Measurements from ENCODE around the gene PKD2L1. TPM values are rescaled to one million over a fixed set of nuclear protein-coding genes. Genes with fewer than 3 reads are reported as not detected.

The PKD2L1 gene
- total RNA-seq, 4 donors from 2014 or later = 0.42 TPM; not detected in 3

- no peaks in the 10 kb centered on the region for H3K9me3 ChIP-seq
- no peaks in the 10 kb centered on the region for H3K36me3 ChIP-seq
- H3K27ac ChIP-seq = no peak overlapping the region
- 59% methylated on average over 1 of the region's 1 CpG for WGBS, 2 donors
- peaks cover 0 to 21% of the 10 kb centered on the region in 2 donors for H3K27me3 ChIP-seq
- H3K4me3 ChIP-seq = no peak overlapping the region
- H3K4me1 ChIP-seq = no peaks in the 10 kb centered on the region
- TF ChIP-seq POLR2A (IDR thresholded peaks at IDR 0.05) = no peak
- no peak for TF ChIP-seq CTCF (IDR thresholded peaks at IDR 0.05)
- TF ChIP-seq EP300 (IDR thresholded peaks at IDR 0.05) = no peak
- DNase-seq (ENCODE audit: low spot score in 2 of 2) = no peak
Observed at GRCh38 chr10:100319707-100320402, 10.2 kb downstream of the PKD2L1 start.

- H3K27me3 ChIP-seq = peaks cover 0 to 20% of the 10 kb centered on the region in 2 donors
- TF ChIP-seq POLR2A (IDR thresholded peaks at IDR 0.05) = no peak
- no peak for TF ChIP-seq CTCF (IDR thresholded peaks at IDR 0.05)
- TF ChIP-seq EP300 (IDR thresholded peaks at IDR 0.05) = no peak
- 80 to 81% methylated on average over 4 of the region's 4 CpGs for WGBS, 2 donors
- H3K4me1 ChIP-seq = no peaks in the 10 kb centered on the region
- H3K9me3 ChIP-seq = no peaks in the 10 kb centered on the region
- H3K4me3 ChIP-seq = no peak overlapping the region
- H3K36me3 ChIP-seq = no peaks in the 10 kb centered on the region
- DNase-seq (ENCODE audit: low spot score in 2 of 2) = no peak
- no peak overlapping the region for H3K27ac ChIP-seq
Observed at GRCh38 chr10:100318207-100318606, 11.8 kb downstream of the PKD2L1 start.

DNA sequence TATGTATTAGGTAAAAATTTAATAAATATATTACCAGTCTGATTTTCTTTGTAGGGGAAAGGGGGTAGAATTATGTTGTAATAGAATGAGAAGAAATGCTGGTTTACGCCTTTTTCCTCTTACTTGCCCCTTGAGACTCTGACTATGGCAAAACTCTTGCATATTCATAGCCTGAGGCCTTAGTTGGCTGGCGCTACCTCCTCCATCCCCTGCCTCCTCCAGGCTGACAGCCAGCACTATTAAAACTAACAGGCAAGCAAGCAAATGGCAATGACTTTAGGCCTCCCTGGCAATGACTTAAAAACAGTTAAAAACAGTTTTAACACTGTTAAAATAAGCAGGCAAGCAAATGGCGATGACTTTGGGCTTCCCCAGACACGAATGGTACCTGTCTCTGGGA lies 14.4 kb downstream of the PKD2L1 start:
- Histone ChIP-seq H3K4me1 (no peaks in the 10 kb centered on the region), H3K27me3 (peaks cover 0 to 33% of the 10 kb centered on the region in 2 donors), H3K27ac (no peak overlapping the region), H3K9me3 (no peaks in the 10 kb centered on the region), H3K4me3 (no peak overlapping the region), H3K36me3 (no peaks in the 10 kb centered on the region)
- no peak for DNase-seq (ENCODE audit: low spot score in 2 of 2)
- TF ChIP-seq POLR2A (IDR thresholded peaks at IDR 0.05) (no peak), EP300 (IDR thresholded peaks at IDR 0.05) (no peak), CTCF (IDR thresholded peaks at IDR 0.05) (no peak)
- 60 to 69% methylated on average over 4 of the region's 4 CpGs for WGBS, 2 donors

GRCh38 chr10:100311298-100311697 lies 18.7 kb downstream of the PKD2L1 start:
- no peak for DNase-seq (ENCODE audit: low spot score in 2 of 2)
- Histone ChIP-seq H3K27ac (no peak overlapping the region), H3K9me3 (no peaks in the 10 kb centered on the region), H3K4me1 (no peaks in the 10 kb centered on the region), H3K27me3 (peaks cover 0 to 18% of the 10 kb centered on the region in 2 donors), H3K36me3 (no peaks in the 10 kb centered on the region), H3K4me3 (no peak overlapping the region)
- 78 to 84% methylated on average over 4 of the region's 4 CpGs for WGBS, 2 donors
- TF ChIP-seq POLR2A (IDR thresholded peaks at IDR 0.05) (no peak), CTCF (IDR thresholded peaks at IDR 0.05) (no peak), EP300 (IDR thresholded peaks at IDR 0.05) (no peak)

GRCh38 chr10:100307684-100308083 lies 22.3 kb downstream of the PKD2L1 start:
- Histone ChIP-seq H3K9me3 (no peaks in the 10 kb centered on the region), H3K4me1 (no peaks in the 10 kb centered on the region), H3K36me3 (no peaks in the 10 kb centered on the region), H3K27me3 (peaks cover 0 to 25% of the 10 kb centered on the region in 2 donors), H3K4me3 (no peak overlapping the region), H3K27ac (no peak overlapping the region)
- DNase-seq (ENCODE audit: low spot score in 2 of 2) = no peak
- TF ChIP-seq CTCF (IDR thresholded peaks at IDR 0.05) (no peak), EP300 (IDR thresholded peaks at IDR 0.05) (no peak), POLR2A (IDR thresholded peaks at IDR 0.05) (no peak)
- 81 to 86% methylated on average over 3 of the region's 3 CpGs for WGBS, 2 donors
